GM19239 (cell line): ENCODE measurements around the gene SERPINF2.
A peak's percentile ranks its signal among the peaks of the same experiment; 100 is the strongest.
"Not testable (repeated sequence)": the region's sequence is repeated elsewhere in the genome, so short reads cannot be mapped to it uniquely, and the experiment has no call there.

ENCODE experiments used
- DNase-seq: peaks from one replicate; pipeline ENCODE4 v3.0.0; 2011; ENCODE audit warnings: low spot score; ENCODE audit not compliant: insufficient read length
- FAIRE-seq: peaks from 2 replicates; lab custom pipeline; 2011; peaks lifted over from hg19 to GRCh38; lab: Jason Lieb, UNC

SERPINF2 gene

DNA sequence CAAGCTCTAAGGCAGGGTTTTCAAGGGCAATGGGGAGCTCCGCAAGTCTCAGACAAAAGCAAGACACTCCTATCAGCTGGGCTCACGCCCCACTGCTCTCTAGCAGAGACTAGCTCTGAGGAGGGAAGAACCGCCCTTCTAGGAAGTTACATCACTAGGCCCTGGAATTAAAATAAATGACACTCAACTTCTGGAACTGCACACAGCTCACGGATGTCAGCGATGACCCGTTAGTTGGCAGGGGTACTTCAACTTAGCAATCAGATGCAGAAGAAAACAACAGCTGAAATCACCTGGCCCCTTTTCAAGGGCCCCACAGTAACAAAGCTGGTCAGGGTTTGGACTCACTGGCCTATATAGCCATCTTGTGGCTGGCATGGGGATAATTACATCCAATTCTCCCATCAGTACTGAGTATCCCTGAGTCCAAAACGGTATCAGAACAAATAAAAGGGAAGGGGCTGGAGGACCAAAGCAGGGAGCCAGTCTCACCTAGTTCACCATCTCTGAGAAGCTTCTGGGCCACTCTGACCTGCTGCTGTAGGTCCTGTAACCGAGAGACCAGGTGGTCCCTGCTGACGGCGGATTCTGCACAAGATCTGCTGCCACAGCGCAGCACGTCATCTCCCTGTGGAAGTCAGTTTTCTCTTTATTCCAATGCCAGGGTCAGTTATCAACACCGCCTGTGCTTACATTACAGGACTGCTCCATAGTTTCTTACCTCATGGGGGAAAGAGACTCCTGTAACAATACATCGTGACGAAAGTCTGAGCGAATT, 41.4 kb downstream of the SERPINF2 start:
- DNase-seq: no peak

DNA sequence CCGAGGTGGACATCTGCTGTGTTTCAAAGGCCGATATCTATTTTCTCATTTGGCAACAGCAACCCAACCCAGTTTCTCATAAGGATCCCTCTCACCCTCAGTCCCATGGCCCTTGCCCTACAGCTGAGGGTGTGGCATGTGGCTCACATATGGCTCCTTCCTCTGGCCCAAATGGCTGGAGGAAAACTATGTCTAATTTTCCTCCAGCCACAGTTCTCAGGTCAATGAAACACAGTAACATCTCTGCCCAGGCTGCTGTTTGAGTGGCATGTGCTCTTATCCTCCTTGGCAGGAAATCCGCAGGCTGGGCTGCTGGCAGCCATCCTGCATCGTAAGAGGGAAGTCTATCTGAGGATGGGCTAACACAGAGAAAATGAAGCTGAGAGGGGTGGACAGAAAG, 43.3 kb downstream of the SERPINF2 start:
- DNase-seq (no peak), FAIRE-seq (no peak)

More for the DNA sequence above, 41.4 kb downstream of the SERPINF2 start:
- peak; percentile 47 for FAIRE-seq

DNA sequence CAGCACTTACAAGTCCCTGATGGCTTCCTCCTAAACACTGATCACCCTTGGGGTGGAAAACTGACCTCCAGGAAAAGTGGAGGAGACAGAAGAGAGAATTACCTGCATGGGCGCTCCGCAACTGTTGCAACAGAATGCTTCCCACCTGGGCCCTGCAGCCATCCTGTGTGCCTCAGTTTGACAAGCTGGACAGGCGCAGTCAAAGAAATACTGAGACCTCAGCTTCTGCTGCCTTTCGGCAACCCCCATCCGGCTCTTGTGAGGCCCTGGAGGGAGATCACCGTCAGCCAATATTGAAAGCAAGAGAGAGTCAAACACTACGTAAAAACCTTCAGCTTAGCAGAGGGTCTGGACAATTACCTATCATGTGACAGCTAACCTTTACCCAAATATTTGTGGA, 44.0 kb downstream of the SERPINF2 start:
- DNase-seq (no peak), FAIRE-seq (no peak)

DNA sequence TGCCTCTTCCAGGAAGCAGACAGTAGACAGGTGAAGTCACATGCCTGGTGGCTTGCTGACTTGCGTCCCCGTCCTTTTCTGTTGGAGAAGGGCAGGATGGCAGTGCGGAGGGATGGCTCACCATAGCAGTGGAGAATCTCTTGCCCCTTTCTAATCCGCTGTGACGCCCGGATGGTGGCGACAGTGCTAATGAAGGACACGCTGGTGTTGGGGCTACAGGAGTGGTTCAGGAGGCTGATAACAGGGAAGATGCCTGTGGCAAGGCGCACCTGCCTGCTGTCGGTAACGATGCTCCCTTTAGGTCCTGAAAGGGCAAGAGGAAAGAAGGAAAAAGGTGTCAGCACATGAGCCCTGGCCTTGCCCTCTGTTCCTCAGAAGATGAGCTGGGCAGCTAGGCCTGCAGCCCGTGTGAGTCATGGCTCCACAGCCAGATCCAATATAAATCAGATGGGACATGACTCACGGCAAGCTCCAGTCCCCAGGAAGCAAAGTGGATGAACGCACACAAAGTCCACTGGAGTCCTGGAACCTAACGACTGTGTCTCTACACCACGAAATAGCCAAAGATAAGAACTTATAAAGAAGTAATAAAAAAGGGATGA, 44.7 kb downstream of the SERPINF2 start:
- no peak for DNase-seq

DNA sequence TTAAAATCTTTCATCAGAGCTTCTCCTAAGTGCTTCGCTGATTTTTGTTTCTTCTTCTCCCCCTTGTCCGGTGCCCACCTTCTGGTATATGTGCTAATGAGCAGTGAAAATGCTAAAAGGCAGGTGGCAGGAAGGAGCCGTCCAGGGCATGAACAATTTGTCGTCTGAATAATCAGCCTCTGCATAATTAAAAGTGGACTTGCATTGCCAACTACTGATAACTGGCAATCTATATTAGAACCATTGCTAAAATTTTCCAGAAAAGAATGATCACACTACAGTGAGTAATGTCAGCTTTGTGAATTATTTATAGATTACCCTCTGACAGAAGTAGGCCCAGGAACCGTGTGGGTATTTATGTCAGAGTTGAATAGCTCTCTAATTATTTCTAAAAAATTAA, 47.3 kb downstream of the SERPINF2 start:
- FAIRE-seq (no peak), DNase-seq (no peak)

More for the DNA sequence above, 44.7 kb downstream of the SERPINF2 start:
- FAIRE-seq: no peak

DNA sequence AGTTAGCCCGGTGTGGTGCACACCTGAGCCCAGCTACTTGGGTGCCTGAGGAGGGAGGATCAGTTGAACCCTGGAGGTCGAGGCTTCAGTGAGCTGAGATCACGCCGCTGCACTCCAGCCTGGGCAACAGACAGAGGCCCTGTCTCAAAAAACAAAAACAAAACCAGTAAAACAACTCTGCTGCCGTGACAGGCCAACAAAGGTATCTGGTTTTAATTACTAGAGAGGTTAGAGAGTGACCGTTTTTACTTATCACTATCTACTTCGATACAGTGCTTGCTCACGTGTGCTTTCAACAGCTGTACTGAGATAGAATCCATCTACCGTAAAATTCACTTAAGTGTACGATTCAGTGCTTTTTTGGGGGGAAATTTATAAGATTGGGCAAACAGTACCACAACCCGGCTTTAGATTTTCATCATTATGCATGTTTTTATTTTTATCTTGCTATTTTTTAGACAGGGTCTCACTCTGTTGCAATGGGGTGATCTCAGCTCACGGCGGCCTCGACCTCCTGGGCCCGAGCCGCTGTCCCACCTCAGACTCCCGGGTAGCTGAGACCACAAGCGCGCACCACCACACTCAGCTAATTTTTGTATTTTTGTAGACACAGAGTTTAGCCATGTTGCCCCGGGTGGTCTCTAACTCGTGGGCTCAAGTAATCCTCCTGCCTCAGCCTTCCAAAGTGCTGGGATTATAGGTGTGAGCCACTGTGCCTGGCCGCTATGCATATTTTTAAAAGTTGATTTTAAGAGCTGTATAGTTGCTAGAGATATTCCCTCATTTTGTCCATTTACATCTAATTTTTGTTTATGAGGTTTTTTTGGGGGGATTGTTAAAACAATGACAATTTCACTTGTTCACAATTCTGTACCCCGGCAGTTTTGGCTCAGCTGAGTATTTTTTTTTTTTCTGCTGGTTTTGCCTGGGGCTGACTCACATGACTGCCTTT, 50.1 kb downstream of the SERPINF2 start:
- no peak for FAIRE-seq
- no peak for DNase-seq

DNA sequence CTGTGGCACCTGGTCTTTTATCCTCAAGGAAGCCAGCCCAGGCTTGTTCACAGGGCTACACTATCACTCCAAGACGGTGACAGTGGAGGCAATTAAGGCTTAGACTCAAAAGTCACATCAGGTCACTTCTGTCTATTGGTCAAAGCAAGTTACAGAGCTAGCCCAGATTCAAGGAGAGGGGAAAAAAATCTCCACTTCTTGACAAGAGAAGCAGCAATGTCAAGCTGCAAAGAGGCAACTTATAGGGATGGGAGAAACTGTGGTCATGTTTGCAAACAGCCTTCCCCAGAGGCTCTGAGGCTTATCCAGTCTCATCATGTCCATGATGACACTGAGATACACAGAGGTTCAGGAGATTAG, 50.8 kb downstream of the SERPINF2 start:
- FAIRE-seq (no peak), DNase-seq (no peak)

DNA sequence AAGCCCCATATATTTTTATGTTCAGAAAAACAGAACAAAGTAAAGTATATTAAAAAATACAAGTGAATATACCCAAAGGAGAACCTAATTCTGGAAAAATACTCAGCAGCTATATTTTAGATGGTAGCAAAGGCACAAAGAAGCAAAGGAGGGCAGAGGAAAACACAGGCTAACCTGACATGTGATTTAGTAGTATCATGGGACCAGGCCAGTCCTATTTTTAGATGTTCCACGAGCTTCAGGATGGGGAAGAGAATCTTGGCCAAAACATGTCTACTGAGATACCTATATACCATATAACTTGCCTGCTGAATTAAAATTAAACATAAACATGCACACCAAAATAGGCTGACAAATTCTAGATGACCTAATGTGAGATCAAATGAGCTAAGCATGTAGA, 54.1 kb downstream of the SERPINF2 start:
- DNase-seq (no peak), FAIRE-seq (no peak)

DNA sequence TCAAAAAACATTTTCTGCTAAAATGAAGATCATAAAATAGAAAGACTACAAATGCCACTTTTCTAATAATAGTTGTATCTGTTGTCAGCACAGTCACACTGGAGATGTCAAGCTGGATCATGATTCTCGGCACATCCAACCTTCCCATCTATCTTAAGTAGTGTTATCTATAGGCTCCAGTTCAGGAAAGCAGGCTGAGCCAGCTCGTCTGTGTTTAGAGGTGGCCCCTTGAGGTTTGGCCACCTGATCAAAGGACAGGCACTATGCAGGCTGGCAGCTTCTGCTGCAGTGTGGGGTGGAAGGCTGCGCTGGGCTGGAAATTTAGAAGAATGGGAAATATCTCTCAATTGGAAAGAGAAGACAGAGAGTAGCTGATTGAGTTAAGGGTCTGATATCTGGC, 54.7 kb downstream of the SERPINF2 start:
- FAIRE-seq (no peak), DNase-seq (no peak)

DNA sequence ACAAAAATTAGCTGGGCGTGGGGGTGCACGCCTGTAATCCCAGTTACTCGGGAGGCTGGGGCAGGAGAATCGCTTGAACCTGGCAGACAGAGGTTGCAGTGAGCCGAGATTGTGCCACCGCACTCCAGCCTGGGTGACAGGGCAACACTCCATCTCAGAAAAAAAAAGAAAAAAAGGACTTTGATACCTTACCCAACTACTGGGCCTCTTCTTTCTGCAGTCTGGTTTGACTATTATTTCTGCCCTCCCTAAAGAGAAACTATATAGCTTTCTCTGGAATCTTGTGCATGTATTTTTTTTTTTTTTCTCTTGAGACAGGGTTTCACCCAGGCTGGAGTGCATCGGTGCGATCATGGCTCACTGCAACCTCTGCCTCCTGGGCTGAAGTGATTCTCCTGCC, 55.2 kb downstream of the SERPINF2 start:
- DNase-seq, FAIRE-seq: not testable (repeated sequence)

DNA sequence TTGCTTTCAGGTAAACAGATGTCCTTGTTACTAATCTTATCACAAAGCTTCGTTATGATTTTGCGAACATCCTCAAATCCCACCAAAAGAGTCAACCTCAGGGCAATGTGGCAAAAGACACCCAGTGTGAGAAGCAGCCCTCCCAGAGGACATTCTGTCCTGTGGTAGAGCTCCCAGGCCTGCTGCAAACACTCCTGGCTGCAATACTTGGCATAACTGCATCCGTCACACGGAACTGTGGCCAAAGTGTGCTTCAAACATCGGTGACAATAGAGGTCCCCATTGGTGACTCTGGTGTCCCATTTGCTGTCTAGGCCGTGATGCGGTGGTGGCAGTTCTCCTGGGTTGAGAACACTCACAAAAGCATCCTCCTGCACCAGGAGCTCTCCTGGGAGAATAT, 57.6 kb downstream of the SERPINF2 start:
- no peak for FAIRE-seq
- no peak for DNase-seq

DNA sequence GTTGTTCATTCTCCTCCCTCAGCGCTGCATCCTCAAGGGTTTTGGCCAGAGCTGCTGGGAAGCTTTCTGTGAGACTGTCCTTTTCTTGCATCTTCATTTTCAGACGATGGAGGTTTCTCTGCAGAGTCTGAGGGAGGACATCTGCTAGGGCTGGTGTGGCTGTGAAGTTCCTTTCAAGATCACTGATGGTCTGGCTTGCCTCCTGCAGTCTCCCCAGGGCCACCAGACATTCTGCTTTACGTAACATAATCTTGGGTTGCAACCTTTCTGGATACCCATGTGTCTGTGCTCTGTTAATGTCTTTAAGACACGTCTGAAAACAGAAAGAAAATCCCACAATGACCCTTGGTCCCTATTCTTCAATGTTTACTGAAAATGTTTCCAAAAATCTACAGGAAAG, 58.0 kb downstream of the SERPINF2 start:
- DNase-seq: no peak
- no peak for FAIRE-seq

DNA sequence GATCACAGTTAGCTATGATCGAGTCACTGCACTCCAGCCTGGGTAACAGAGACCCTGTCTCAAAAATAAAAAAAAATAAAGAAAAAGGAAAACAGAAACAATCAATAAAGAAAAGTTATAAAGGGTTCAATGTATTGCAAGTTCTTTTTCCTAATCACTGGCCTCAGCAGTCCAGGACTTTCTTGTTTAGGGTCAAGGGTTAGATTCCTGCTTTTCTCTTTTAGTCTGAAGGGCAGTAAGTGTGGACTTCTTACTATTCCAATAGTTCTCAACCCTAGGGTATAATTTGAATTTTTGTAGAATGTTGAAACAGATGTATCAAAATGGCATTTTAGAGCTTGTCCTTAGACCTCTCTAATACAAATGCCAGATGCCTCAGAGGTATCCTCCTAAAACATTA, 59.8 kb downstream of the SERPINF2 start:
- FAIRE-seq: no peak

DNA sequence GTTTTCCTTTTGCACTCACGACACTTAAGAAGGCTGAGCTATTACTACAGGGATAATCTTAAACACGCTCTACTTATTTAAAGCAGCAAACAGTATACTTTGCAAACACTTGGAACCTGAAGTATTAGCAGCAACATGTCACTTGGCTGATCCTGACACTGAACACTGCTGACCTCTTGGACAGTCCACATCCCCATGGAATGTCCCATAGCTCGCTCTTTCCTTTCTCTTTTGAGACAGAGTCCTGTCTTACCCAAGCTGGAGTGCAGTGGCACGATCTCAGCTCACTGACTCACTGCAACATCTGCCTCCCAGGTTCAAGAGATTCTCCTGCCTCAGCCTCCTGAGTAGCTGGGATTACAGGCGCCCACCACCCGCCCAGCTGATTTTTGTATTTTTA, 60.6 kb downstream of the SERPINF2 start:
- DNase-seq: no peak

More for the DNA sequence above, 59.8 kb downstream of the SERPINF2 start:
- no peak for DNase-seq

More for the DNA sequence above, 60.6 kb downstream of the SERPINF2 start:
- FAIRE-seq: no peak
